ENCODE measurements around the gene IGF2R.

The IGF2R gene

DNA sequence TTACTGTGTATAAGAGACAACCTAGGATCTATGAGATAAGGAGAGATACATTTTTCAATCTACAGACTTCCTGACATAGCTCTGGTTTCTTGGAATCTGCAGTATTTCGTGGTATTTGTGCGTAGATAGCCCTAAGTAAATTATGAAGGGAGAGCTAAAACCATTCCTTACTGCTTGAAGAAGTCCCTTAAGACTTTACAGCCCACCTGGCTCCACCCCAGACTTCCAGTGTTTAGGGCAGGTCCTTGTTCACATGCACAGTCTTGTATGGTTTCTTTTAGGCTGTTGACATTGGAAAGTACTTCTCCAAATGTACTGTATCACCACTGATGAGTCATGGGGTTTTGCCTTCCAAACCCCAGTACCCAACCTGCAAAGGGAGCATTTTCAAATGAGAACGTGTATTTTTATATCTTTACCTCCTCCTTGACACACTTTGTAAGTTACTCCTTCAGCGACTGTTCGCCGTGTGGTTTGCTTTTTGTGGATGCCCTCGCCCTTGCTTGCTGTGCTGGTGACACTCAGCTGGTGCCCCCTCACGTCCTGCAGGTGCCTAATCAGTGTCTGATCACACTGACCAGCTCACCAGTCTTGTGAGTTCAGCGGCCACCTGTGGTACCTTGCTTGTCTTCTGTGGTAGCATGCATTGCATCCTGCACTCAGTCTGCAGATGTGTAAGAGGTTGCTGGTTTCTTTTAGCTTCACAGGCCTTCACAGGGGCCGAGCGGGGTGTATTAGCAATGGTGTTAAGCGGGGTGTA lies 73.3 kb downstream of the IGF2R start:
- 0 out of 2 replicates have a peak overlapping the region, but pooled peaks have one; percentile 3 for H3K27ac ChIP-seq (ENCODE audit: low read length)
- H3K27me3 ChIP-seq (ENCODE audit: insufficient read depth, low read length, poor library complexity): no peaks in the 10 kb centered on the region
- DNase-seq: no peak
- no peak for ATAC-seq (ENCODE audit: insufficient read depth, low read depth)
- no peak for TF ChIP-seq EZH2 (IDR thresholded peaks at IDR 0.05; ENCODE audit: borderline replicate concordance, low read depth, low read length, severe bottlenecking)
- TF ChIP-seq, protein P1, sequence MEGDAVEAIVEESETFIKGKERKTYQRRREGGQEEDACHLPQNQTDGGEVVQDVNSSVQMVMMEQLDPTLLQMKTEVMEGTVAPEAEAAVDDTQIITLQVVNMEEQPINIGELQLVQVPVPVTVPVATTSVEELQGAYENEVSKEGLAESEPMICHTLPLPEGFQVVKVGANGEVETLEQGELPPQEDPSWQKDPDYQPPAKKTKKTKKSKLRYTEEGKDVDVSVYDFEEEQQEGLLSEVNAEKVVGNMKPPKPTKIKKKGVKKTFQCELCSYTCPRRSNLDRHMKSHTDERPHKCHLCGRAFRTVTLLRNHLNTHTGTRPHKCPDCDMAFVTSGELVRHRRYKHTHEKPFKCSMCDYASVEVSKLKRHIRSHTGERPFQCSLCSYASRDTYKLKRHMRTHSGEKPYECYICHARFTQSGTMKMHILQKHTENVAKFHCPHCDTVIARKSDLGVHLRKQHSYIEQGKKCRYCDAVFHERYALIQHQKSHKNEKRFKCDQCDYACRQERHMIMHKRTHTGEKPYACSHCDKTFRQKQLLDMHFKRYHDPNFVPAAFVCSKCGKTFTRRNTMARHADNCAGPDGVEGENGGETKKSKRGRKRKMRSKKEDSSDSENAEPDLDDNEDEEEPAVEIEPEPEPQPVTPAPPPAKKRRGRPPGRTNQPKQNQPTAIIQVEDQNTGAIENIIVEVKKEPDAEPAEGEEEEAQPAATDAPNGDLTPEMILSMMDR (IDR thresholded peaks at IDR 0.05; ENCODE audit: borderline replicate concordance, extremely low read depth, low read length, poor library complexity, severe bottlenecking): no peak
- no peak overlapping the region for H3K9ac ChIP-seq (ENCODE audit: low read depth, low read length)
- H3K36me3 ChIP-seq (ENCODE audit: insufficient read depth, low read length): peaks cover 96% of the 10 kb centered on the region
- peaks cover 8% of the 10 kb centered on the region for H4K20me1 ChIP-seq (ENCODE audit: insufficient read depth, low read length)
- no peak overlapping the region for H3K4me2 ChIP-seq (ENCODE audit: insufficient read depth, low read length)
- no peak overlapping the region for H2AFZ ChIP-seq (ENCODE audit: low read depth, low read length)
- H3K9me3 ChIP-seq (ENCODE audit: insufficient read depth, low read length, severe bottlenecking): no peaks in the 10 kb centered on the region
- H3K4me1 ChIP-seq (ENCODE audit: insufficient read depth, low read length): no peaks in the 10 kb centered on the region
- no peak overlapping the region for H3K4me3 ChIP-seq (ENCODE audit: low read depth in 1 of 2, low read length in 2 of 2)
- H3K79me2 ChIP-seq (ENCODE audit: insufficient read depth, low read length): peaks cover 16% of the 10 kb centered on the region

DNA sequence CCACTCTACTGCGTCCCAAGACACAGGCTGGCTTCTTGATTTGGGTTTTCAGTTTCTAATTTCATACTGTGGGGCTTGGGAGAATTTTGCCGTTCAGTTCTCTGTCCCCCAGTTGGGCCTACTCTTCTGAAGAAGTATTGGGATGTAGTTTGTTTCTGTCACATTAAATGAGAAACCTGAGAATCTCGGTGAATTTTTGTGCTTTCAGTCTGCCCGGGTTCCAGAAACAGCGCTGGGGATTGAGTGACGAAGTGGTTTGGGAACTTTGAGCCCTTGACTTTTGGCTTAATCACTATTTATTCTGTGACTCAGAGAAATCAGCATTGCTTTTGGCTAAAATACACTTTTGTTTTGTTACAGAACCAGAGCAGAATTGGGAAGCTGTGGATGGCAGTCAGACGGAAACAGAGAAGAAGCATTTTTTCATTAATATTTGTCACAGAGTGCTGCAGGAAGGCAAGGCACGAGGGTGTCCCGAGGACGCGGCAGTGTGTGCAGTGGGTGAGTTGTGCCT lies 74.0 kb downstream of the IGF2R start:
- Histone ChIP-seq H3K27ac (ENCODE audit: low read length) (no peak overlapping the region), H3K4me3 (ENCODE audit: low read depth in 1 of 2, low read length in 2 of 2) (no peak overlapping the region), H3K79me2 (ENCODE audit: insufficient read depth, low read length) (peaks cover 17% of the 10 kb centered on the region), H3K9me3 (ENCODE audit: insufficient read depth, low read length, severe bottlenecking) (no peaks in the 10 kb centered on the region), H3K27me3 (ENCODE audit: insufficient read depth, low read length, poor library complexity) (no peaks in the 10 kb centered on the region), H3K9ac (ENCODE audit: low read depth, low read length) (no peak overlapping the region), H2AFZ (ENCODE audit: low read depth, low read length) (no peak overlapping the region), H3K4me1 (ENCODE audit: insufficient read depth, low read length) (no peaks in the 10 kb centered on the region), H4K20me1 (ENCODE audit: insufficient read depth, low read length) (peaks cover 12% of the 10 kb centered on the region), H3K36me3 (ENCODE audit: insufficient read depth, low read length) (peaks cover 99% of the 10 kb centered on the region), H3K4me2 (ENCODE audit: insufficient read depth, low read length) (no peak overlapping the region)
- no peak for TF ChIP-seq EZH2 (IDR thresholded peaks at IDR 0.05; ENCODE audit: borderline replicate concordance, low read depth, low read length, severe bottlenecking)
- TF ChIP-seq, protein P1 (IDR thresholded peaks at IDR 0.05; ENCODE audit: borderline replicate concordance, extremely low read depth, low read length, poor library complexity, severe bottlenecking): no peak
- no peak for ATAC-seq (ENCODE audit: insufficient read depth, low read depth)
- DNase-seq: no peak

DNA sequence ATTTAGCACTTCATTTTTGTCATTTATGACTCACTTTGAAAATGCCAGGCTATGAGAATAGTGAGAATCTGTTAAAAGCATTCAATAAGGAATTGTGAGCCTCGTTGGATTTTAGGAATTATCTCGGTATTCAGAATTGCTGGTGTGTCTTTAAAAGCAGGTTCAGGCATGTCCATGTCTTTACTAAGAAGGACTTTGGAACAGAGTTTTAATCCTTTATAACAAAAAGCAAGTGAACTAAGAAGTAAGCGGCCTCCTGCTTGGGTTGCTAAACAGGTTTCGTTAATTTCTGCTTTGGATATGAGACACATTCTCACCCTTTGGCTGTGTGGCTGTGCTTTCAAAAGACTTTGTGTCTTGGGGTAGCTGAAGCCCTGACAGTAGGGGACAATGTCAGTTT lies 74.9 kb downstream of the IGF2R start:
- Histone ChIP-seq H3K36me3 (ENCODE audit: insufficient read depth, low read length) (peaks cover 100% of the 10 kb centered on the region), H3K9me3 (ENCODE audit: insufficient read depth, low read length, severe bottlenecking) (no peaks in the 10 kb centered on the region), H3K4me3 (ENCODE audit: low read depth in 1 of 2, low read length in 2 of 2) (no peak overlapping the region), H3K4me2 (ENCODE audit: insufficient read depth, low read length) (no peak overlapping the region), H2AFZ (ENCODE audit: low read depth, low read length) (no peak overlapping the region), H3K27me3 (ENCODE audit: insufficient read depth, low read length, poor library complexity) (no peaks in the 10 kb centered on the region), H4K20me1 (ENCODE audit: insufficient read depth, low read length) (peaks cover 16% of the 10 kb centered on the region), H3K79me2 (ENCODE audit: insufficient read depth, low read length) (peaks cover 17% of the 10 kb centered on the region), H3K4me1 (ENCODE audit: insufficient read depth, low read length) (no peaks in the 10 kb centered on the region), H3K27ac (ENCODE audit: low read length) (no peak overlapping the region; the same call in 1 of the 2 replicates), H3K9ac (ENCODE audit: low read depth, low read length) (no peak overlapping the region)
- DNase-seq: no peak
- no peak for ATAC-seq (ENCODE audit: insufficient read depth, low read depth)
- TF ChIP-seq, protein P1 (IDR thresholded peaks at IDR 0.05; ENCODE audit: borderline replicate concordance, extremely low read depth, low read length, poor library complexity, severe bottlenecking): no peak
- no peak for TF ChIP-seq EZH2 (IDR thresholded peaks at IDR 0.05; ENCODE audit: borderline replicate concordance, low read depth, low read length, severe bottlenecking)
